Hippocampal formation (tissue), 2 donors: ENCODE results near the gene EXOG.
A peak's percentile ranks its signal among the peaks of the same experiment; 100 is the strongest.
"Not testable (repeated sequence)": the region's sequence is repeated elsewhere in the genome, so short reads cannot be mapped to it uniquely, and the experiment has no call there.

ENCODE experiments used
- DNase-seq, 2 donors: peaks; one replicate each; lab custom pipeline; 2025; lab: John Stamatoyannopoulos, UW

Gene EXOG

GRCh38 chr3:38563886-38564270 lies 67.7 kb downstream of the EXOG start:
- no peak for DNase-seq

GRCh38 chr3:38564631-38565338 lies 68.6 kb downstream of the EXOG start:
- no peak for DNase-seq

- no peak for DNase-seq
Measured at GRCh38 chr3:38565339-38566214, 69.4 kb downstream of the EXOG start.

- DNase-seq: no peak
Measured at GRCh38 chr3:38566215-38566528, 70.0 kb downstream of the EXOG start.

GRCh38 chr3:38566794-38567193 lies 70.7 kb downstream of the EXOG start:
- DNase-seq: not testable (repeated sequence)

- no peak for DNase-seq
Measured at GRCh38 chr3:38567498-38567897, 71.4 kb downstream of the EXOG start.

GRCh38 chr3:38573111-38573510 lies 77.0 kb downstream of the EXOG start:
- no peak for DNase-seq

- peak in 1 of 2 donors; percentile 2 for DNase-seq
Measured at GRCh38 chr3:38573556-38573955, 77.4 kb downstream of the EXOG start.

- DNase-seq: no peak
Measured at GRCh38 chr3:38574411-38575278, 78.5 kb downstream of the EXOG start.

GRCh38 chr3:38575279-38575843 lies 79.2 kb downstream of the EXOG start:
- DNase-seq: no peak
